ENCODE data around the gene PABPN1. TPM values are rescaled to one million over a fixed set of nuclear protein-coding genes. Genes with fewer than 3 reads are reported as not detected.

The PABPN1 gene
- total and polyA plus RNA-seq, 2 of the 13 experiments (the other 11 are each of a cell fraction or from before 2014, with no cell fraction given) = 233 to 524 TPM

DNA sequence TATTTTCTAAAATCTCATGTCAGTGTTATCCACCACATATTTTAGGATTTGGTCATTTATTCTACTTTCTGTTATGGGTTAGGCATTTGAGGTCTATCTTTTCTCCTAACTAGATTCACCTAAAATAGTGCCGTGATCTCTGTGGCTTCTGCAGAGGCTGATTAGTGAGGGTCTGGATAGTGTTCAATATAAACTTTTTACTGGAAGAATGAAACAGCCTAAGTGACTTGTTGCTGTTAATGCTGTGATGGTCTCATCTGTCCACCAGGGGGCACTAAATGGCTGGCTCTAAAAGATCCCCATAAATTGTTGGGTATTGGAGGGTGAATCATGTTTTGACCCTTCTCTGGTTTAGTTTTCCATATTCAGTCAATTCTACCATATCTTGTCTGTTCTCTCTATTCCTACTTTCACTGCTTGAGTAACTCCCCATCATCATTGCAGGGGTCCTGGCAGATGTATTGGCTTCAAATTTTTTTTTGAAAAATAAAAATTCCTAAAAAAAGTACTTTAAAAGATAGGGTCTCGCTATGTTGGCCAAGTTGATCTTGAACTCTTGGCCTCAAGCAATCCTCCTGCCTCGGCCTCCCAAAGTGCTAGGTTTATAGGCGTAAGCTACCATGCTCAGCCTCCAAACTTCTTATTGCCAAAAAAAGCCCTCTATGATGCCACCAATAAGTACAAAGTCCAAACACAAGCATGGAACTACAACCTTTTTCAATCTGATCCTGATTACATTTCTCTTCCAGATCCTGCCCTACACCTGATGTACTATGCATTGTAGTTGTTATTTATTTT lies 6.9 kb downstream of the PABPN1 start (continued):
- peak; percentile 64; the same call in 1 of the 2 replicates for TF ChIP-seq ELF3 (CRISPR knock-in tag; IDR thresholded peaks at IDR 0.05)
- 0 out of 2 replicates have a peak, but pooled peaks have one; percentile 64 for TF ChIP-seq SSRP1 (CRISPR knock-in tag; IDR thresholded peaks at IDR 0.05)
- no peak for TF ChIP-seq TRIM22 (IDR thresholded peaks at IDR 0.05)
- TF ChIP-seq PBX2 (CRISPR knock-in tag; IDR thresholded peaks at IDR 0.05) = no peak
- no peak for TF ChIP-seq AKAP8 (CRISPR knock-in tag; IDR thresholded peaks at IDR 0.05)
- no peak for TF ChIP-seq ZIK1 (CRISPR knock-in tag; IDR thresholded peaks at IDR 0.05; ENCODE audit: borderline replicate concordance, low read depth)
- TF ChIP-seq PHF20 (CRISPR knock-in tag; IDR thresholded peaks at IDR 0.05) = no peak
- TF ChIP-seq PREB (CRISPR knock-in tag; IDR thresholded peaks at IDR 0.05) = no peak
- no peak for TF ChIP-seq SMAD9 (CRISPR knock-in tag; IDR thresholded peaks at IDR 0.05)
- no peak for TF ChIP-seq ZNF777 (CRISPR knock-in tag; IDR thresholded peaks at IDR 0.05)
- TF ChIP-seq RFX5 (IDR thresholded peaks at IDR 0.05; ENCODE audit: low read depth, low read length) = no peak
- peak; percentile 47; the same call in 1 of the 2 replicates for TF ChIP-seq FOSL2 (CRISPR knock-in tag; IDR thresholded peaks at IDR 0.05)
- TF ChIP-seq KDM5B (CRISPR knock-in tag; IDR thresholded peaks at IDR 0.05; ENCODE audit: borderline replicate concordance) = no peak
- TF ChIP-seq ARNTL (CRISPR knock-in tag; IDR thresholded peaks at IDR 0.05) = no peak
- TF ChIP-seq, protein P1, sequence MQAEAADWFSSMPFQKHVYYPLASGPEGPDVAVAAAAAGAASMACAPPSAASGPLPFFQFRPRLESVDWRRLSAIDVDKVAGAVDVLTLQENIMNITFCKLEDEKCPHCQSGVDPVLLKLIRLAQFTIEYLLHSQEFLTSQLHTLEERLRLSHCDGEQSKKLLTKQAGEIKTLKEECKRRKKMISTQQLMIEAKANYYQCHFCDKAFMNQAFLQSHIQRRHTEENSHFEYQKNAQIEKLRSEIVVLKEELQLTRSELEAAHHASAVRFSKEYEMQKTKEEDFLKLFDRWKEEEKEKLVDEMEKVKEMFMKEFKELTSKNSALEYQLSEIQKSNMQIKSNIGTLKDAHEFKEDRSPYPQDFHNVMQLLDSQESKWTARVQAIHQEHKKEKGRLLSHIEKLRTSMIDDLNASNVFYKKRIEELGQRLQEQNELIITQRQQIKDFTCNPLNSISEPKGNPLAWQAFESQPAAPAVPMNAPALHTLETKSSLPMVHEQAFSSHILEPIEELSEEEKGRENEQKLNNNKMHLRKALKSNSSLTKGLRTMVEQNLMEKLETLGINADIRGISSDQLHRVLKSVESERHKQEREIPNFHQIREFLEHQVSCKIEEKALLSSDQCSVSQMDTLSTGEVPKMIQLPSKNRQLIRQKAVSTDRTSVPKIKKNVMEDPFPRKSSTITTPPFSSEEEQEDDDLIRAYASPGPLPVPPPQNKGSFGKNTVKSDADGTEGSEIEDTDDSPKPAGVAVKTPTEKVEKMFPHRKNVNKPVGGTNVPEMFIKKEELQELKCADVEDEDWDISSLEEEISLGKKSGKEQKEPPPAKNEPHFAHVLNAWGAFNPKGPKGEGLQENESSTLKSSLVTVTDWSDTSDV (CRISPR knock-in tag; IDR thresholded peaks at IDR 0.05) = no peak; the same call in 1 of the 2 replicates
- TF ChIP-seq, protein P2, sequence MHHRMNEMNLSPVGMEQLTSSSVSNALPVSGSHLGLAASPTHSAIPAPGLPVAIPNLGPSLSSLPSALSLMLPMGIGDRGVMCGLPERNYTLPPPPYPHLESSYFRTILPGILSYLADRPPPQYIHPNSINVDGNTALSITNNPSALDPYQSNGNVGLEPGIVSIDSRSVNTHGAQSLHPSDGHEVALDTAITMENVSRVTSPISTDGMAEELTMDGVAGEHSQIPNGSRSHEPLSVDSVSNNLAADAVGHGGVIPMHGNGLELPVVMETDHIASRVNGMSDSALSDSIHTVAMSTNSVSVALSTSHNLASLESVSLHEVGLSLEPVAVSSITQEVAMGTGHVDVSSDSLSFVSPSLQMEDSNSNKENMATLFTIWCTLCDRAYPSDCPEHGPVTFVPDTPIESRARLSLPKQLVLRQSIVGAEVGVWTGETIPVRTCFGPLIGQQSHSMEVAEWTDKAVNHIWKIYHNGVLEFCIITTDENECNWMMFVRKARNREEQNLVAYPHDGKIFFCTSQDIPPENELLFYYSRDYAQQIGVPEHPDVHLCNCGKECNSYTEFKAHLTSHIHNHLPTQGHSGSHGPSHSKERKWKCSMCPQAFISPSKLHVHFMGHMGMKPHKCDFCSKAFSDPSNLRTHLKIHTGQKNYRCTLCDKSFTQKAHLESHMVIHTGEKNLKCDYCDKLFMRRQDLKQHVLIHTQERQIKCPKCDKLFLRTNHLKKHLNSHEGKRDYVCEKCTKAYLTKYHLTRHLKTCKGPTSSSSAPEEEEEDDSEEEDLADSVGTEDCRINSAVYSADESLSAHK (CRISPR knock-in tag; IDR thresholded peaks at IDR 0.05; ENCODE audit: borderline replicate concordance) = 0 out of 2 replicates have a peak, but pooled peaks have one; percentile 33
- TF ChIP-seq SP2 (CRISPR knock-in tag; IDR thresholded peaks at IDR 0.05) = 0 out of 2 replicates have a peak, but pooled peaks have one; percentile 7
- TF ChIP-seq ZNF7 (CRISPR knock-in tag; IDR thresholded peaks at IDR 0.05) = no peak
- peak; percentile 93 for TF ChIP-seq ZNF44 (CRISPR knock-in tag; IDR thresholded peaks at IDR 0.05)
- no peak for TF ChIP-seq ZNF17 (CRISPR knock-in tag; IDR thresholded peaks at IDR 0.05)
- TF ChIP-seq ZNF766 (CRISPR knock-in tag; IDR thresholded peaks at IDR 0.05; ENCODE audit: borderline replicate concordance) = no peak
- no peak for TF ChIP-seq ZNF510 (CRISPR knock-in tag; IDR thresholded peaks at IDR 0.05; ENCODE audit: low read depth)
